Heart left ventricle (tissue), 16 donors: ENCODE data around the gene RIN3. TPM values are rescaled to one million over a fixed set of nuclear protein-coding genes. Genes with fewer than 3 reads are reported as not detected.
"Not testable (repeated sequence)": the region's sequence is repeated elsewhere in the genome, so short reads cannot be mapped to it uniquely, and the experiment has no call there.

Source experiments
- ATAC-seq, 4 donors: fragments of 200-7000 bp; cut with Tn5 transposase; one replicate each; pipeline ENCODE4 v1.9.1; 2020 to 2022; ENCODE audit warnings: moderate library complexity in 4 of 4, mild to moderate bottlenecking in 3 of 4, moderate number of reproducible peaks in 1 of 4
- DNase-seq, 5 donors: peaks; one replicate each; pipeline ENCODE4 v3.0.0-alpha.2; 2020
- H3K27ac ChIP-seq, 12 donors: fragments of 200-600 bp; sonication (generic) in 4 of 12; one replicate each; pipeline versions ENCODE4 v1.5.0 to v1.8.0; 2016 to 2022; ENCODE audit warnings: mild to moderate bottlenecking in 2 of 12
- H3K27me3 ChIP-seq, 9 donors: fragments of 200-600 bp; sonication (generic) in 2 of 9; one replicate each; pipeline versions ENCODE4 v1.5.1 to v1.8.0; 2016 to 2022; ENCODE audit warnings: mild to moderate bottlenecking in 3 of 9
- H3K36me3 ChIP-seq, 9 donors: fragments of 200-600 bp; sonication (generic) in 2 of 9; one replicate each; pipeline versions ENCODE4 v1.5.0 to v1.8.0; 2018 to 2022; ENCODE audit warnings: mild to moderate bottlenecking in 2 of 9
- H3K4me1 ChIP-seq, 12 donors: fragments of 200-600 bp; sonication (generic) in 4 of 12; one replicate each; pipeline versions ENCODE4 v1.5.0 to v1.8.0; 2016 to 2022; ENCODE audit warnings: mild to moderate bottlenecking in 3 of 12
- H3K4me3 ChIP-seq, 12 donors: fragments of 200-600 bp; sonication (generic) in 4 of 12; one replicate each; pipeline versions ENCODE4 v1.5.0 to v1.8.0; 2017 to 2022; ENCODE audit warnings: mild to moderate bottlenecking in 9 of 12, moderate library complexity in 4 of 12
- H3K9me3 ChIP-seq, 12 donors: fragments of 200-600 bp; sonication (generic) in 4 of 12; one replicate each; pipeline versions ENCODE4 v1.5.0 to v1.8.0; 2016 to 2022; ENCODE audit warnings: mild to moderate bottlenecking in 1 of 12
- POLR2A ChIP-seq, 2 donors: fragments of 450-650 bp; IDR thresholded peaks; one replicate each; pipeline ENCODE4 v1.6.1; 2017; ENCODE audit warnings: antibody characterized with exemption in 2 of 2, mild to moderate bottlenecking in 2 of 2, moderate library complexity in 2 of 2
- whole genome bisulfite sequencing, 4 donors: extraction: QIAGEN DNeasy Blood & Tissue Kit in 2 of 4; methylation state at CpG; one replicate each; pipeline versions ENCODE4 v1.1.5 to v1.1.7; 2013 to 2018; 5-methylcytosine and 5-hydroxymethylcytosine counted together
- intact Hi-C, 10 donors: fragments of 100-400 bp; cut with DNase I; formaldehyde crosslinking; loops; one replicate each; pipeline versions ENCODE4 v1.11.1 to v1.14.2; 2022
- polyA plus RNA-seq, 2 donors: library from polyadenylated mRNA; stranded (reverse); fragments of 200-250 nt; gene quantifications; one replicate each; pipeline ENCODE4 v1.2.3, GENCODE V29; 2013
- total RNA-seq, 9 donors: library from RNA; depleted of rRNA in 2 of 9; stranded (reverse); fragments of >200 nt in 2 of 9; fragmentation: NEBNext Ultra II Directional in 3 of 9; extraction: Animal tissue kit (Norgen Biotek cat#: 25700) in 3 of 9; gene quantifications; one replicate each; pipeline versions ENCODE4 v1.1.0 to v1.2.4, GENCODE V29; 2016 to 2023
- TF ChIP-seq, protein P1 (sequence below), 12 donors: fragments of 200-600 bp; sonication (generic) in 4 of 12; IDR thresholded peaks; one replicate each; pipeline versions ENCODE4 v1.5.0 to v1.8.0; 2018 to 2022; ENCODE audit warnings: antibody characterized with exemption in 12 of 12, mild to moderate bottlenecking in 5 of 12
- donor health status: ischemic (EF 13 %, LVEDD 7.1; RV severe dilation, severe dysfunction).
- donor health status: healthy with polysubstance abuse.
- donor health status: DM: no; HTN: yes; CAD: no.
- donor health status: DM: no; HTN: no; CAD: no.
- donor health status: ischemic (EF 25% LVEDD 6.9; RV normal size, moderate dysfunction).
- donor health status: ischemic (EF 25% LVEDD 5.7; RV mildly dilated, moderate dysfunction).
- donor health status: healthy.
- donor health status: DM: yes; HTN: yes; CAD: no.
- donor health status: ischemic (EF 35%, LVEDD 5.7; RV mildly dilated, moderate dysfunction).
- donor health status: nonischemic (EF 11% LVEDD 7.7; RV severe dilation, severe dysfunction).
- donor health status: DM: yes; HTN: yes; CAD: no.
- donor health status: PGD.
- donor health status: ischemic (EF 29% LVEDD 5.4; RV normal size, mild dysfunction).
- donor health status: nonischemic (EF 23%, LVEDD 6.1; RV moderate dilation, normal function).

The RIN3 gene
- total and polyA plus RNA-seq, 11 donors = 8.6 to 37.0 (median 12.7) TPM

GRCh38 chr14:92534932-92535643 lies 21.5 kb downstream of the RIN3 start:
- Histone ChIP-seq H3K9me3 (no peaks in the 10 kb centered on the region), H3K4me3 (no peak overlapping the region), H3K4me1 (peaks cover 8 to 71% (median 27%) of the 10 kb centered on the region in 12 donors), H3K27ac (peak overlapping the region in 1 of 12 donors; percentile 40), H3K27me3 (no peaks in the 10 kb centered on the region), H3K36me3 (no peaks in the 10 kb centered on the region)
- ATAC-seq (no peak), DNase-seq (no peak)
- 44 to 54% (median 47%) methylated on average over 17 of the region's 17 CpGs for WGBS, 4 donors
- TF ChIP-seq, protein P1, sequence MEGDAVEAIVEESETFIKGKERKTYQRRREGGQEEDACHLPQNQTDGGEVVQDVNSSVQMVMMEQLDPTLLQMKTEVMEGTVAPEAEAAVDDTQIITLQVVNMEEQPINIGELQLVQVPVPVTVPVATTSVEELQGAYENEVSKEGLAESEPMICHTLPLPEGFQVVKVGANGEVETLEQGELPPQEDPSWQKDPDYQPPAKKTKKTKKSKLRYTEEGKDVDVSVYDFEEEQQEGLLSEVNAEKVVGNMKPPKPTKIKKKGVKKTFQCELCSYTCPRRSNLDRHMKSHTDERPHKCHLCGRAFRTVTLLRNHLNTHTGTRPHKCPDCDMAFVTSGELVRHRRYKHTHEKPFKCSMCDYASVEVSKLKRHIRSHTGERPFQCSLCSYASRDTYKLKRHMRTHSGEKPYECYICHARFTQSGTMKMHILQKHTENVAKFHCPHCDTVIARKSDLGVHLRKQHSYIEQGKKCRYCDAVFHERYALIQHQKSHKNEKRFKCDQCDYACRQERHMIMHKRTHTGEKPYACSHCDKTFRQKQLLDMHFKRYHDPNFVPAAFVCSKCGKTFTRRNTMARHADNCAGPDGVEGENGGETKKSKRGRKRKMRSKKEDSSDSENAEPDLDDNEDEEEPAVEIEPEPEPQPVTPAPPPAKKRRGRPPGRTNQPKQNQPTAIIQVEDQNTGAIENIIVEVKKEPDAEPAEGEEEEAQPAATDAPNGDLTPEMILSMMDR (IDR thresholded peaks at IDR 0.05) = no peak
- no peak for TF ChIP-seq POLR2A (IDR thresholded peaks at IDR 0.05)
- intact Hi-C loops = no loop called here

DNA sequence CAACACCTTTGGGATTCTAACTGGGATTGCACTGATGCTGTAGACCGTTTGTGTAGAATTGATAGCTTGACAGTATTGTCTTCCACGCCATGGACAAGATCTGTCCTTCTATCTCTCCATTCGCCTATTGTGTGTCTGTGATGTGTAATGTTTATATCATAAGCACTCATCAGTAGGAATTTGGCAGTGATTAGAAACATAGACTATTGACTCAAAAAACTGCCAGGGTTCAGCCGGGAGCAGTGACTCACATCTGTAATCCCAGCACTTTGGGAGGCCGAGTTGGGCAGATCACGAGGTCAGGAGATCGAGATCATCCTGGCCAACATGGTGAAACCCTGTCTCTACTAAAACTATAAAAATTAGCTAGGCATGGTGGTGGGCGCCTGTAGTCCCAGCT lies 22.6 kb downstream of the RIN3 start:
- WGBS, 4 donors = 53 to 69% (median 64%) methylated on average over 8 of the region's 8 CpGs
- H3K27me3 ChIP-seq, intact Hi-C loops, DNase-seq, ATAC-seq, H3K9me3 ChIP-seq, H3K27ac ChIP-seq, H3K4me3 ChIP-seq, H3K36me3 ChIP-seq: not testable (repeated sequence)
- peaks cover 10 to 71% (median 36%) of the 10 kb centered on the region in 12 donors for H3K4me1 ChIP-seq

DNA sequence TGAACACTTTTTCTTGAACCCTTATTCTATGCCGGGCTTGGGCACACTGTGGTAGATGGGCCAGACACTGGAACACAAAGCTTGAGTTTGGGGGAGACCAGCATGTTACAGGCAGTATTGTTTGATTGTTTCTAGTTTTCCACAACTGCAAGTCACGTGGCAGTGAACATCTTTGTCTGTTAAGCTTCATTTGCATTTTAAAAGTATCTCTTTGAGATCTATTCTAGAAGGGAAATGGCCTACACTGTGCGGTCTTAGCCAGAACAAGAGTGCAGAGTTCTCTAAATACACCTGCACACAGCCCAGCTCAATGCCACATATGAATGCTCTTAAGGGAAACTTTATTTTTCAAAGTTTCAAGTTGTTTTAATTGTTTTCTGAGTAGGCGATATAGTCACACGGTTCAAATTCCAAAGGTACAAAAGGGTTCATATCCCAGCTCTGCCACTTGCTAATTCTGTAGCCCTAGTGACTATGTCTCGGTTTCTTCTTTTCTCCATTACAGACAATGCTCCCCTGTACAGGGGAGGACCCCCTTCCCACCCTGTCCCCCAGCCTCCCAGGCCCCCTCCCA lies 24.9 kb downstream of the RIN3 start:
- Histone ChIP-seq H3K9me3 (peaks cover 0 to 6% (median 0%) of the 10 kb centered on the region in 12 donors), H3K27ac (peak overlapping the region in 7 of 12 donors; percentile 83 to 96 (median 88)), H3K4me3 (no peak overlapping the region), H3K36me3 (no peaks in the 10 kb centered on the region), H3K4me1 (peaks cover 10 to 53% (median 34%) of the 10 kb centered on the region in 12 donors), H3K27me3 (no peaks in the 10 kb centered on the region)
- WGBS, 4 donors = 77 to 83% (median 82%) methylated on average over 6 of the region's 6 CpGs
- DNase-seq (no peak), ATAC-seq (no peak)
- TF ChIP-seq POLR2A (IDR thresholded peaks at IDR 0.05) = no peak
- TF ChIP-seq, protein P1 (IDR thresholded peaks at IDR 0.05) = no peak
- intact Hi-C loops = no loop called here

DNA sequence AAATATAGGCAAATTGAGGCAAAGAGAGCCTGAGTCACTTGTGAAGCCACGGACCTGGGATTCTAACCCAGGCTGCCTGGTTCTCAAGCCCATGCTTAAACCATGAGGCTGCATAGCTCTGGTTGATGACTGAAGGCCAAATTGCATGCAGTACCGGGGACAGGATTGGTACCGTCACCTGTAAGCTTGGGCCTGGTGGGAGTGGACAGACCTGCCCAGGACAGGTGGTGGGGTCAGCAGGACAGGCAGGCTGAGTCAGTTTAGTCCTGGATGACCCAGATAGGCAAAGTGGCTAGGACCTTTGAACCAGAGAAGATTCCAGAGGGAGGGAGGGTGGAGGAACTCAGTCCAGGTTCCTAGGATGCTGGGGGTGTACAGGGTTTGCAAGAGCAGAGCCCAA lies 25.8 kb downstream of the RIN3 start:
- Histone ChIP-seq H3K4me1 (peaks cover 10 to 53% (median 34%) of the 10 kb centered on the region in 12 donors), H3K27ac (peak overlapping the region; percentile 67 to 96 (median 87)), H3K36me3 (no peaks in the 10 kb centered on the region), H3K4me3 (peak overlapping the region in 1 of 12 donors; percentile 26), H3K27me3 (no peaks in the 10 kb centered on the region), H3K9me3 (peaks cover 0 to 6% (median 0%) of the 10 kb centered on the region in 12 donors)
- DNase-seq (no peak), ATAC-seq (no peak)
- TF ChIP-seq, protein P1 (IDR thresholded peaks at IDR 0.05) = no peak
- TF ChIP-seq POLR2A (IDR thresholded peaks at IDR 0.05) = no peak
- intact Hi-C loops = no loop called here
- WGBS, 4 donors = 89 to 98% (median 94%) methylated on average over 3 of the region's 3 CpGs
